GM18502 (cell line): Measurements from ENCODE around the gene NDOR1.

Source experiments
- ATAC-seq: cut with Tn5 transposase; IDR thresholded peaks from one replicate; pipeline ENCODE4 v1.9.1; 2021; ENCODE audit warnings: mild to moderate bottlenecking; ENCODE audit not compliant: unreplicated experiment, poor library complexity

Gene NDOR1

GRCh38 chr9:137218212-137218753 is 12.8 kb downstream of the NDOR1 start:
- ATAC-seq: no peak

- no peak for ATAC-seq
Observed at GRCh38 chr9:137218754-137219271, 13.3 kb downstream of the NDOR1 start.

GRCh38 chr9:137219757-137220316 is 14.3 kb downstream of the NDOR1 start:
- ATAC-seq: no peak

GRCh38 chr9:137220317-137221094 is 15.0 kb downstream of the NDOR1 start:
- ATAC-seq: no peak

GRCh38 chr9:137221095-137221505 is 15.6 kb downstream of the NDOR1 start:
- ATAC-seq: no peak

GRCh38 chr9:137221506-137222111 is 16.1 kb downstream of the NDOR1 start:
- ATAC-seq: no peak

- no peak for ATAC-seq
Observed at GRCh38 chr9:137222190-137223077, 16.9 kb downstream of the NDOR1 start, which contains the start of gene RNF208. Gene RNF208, minus strand, starts transcription at chr9:137222240. Its CDS starts 1,028 bp downstream, at chr9:137221212.

GRCh38 chr9:137223078-137223970 is 17.8 kb downstream of the NDOR1 start:
- ATAC-seq: peak; percentile 57

- ATAC-seq: no peak
Observed at GRCh38 chr9:137224830-137225694, 19.6 kb downstream of the NDOR1 start, which contains the start of gene CYSRT1. Gene CYSRT1, plus strand, starts transcription at chr9:137225174. Its CDS starts 448 bp downstream, at chr9:137225622.

GRCh38 chr9:137225699-137226331 is 20.3 kb downstream of the NDOR1 start:
- ATAC-seq: no peak

GRCh38 chr9:137226338-137227053 is 21.0 kb downstream of the NDOR1 start:
- ATAC-seq: no peak

- ATAC-seq: no peak
Observed at GRCh38 chr9:137227054-137227852, 21.8 kb downstream of the NDOR1 start, which contains the start of gene RNF224. Gene RNF224, plus strand, starts transcription at chr9:137227502. Its CDS starts 834 bp downstream, at chr9:137228336.

GRCh38 chr9:137227853-137228505 is 22.5 kb downstream of the NDOR1 start:
- no peak for ATAC-seq

GRCh38 chr9:137228506-137228967 is 23.0 kb downstream of the NDOR1 start:
- ATAC-seq: no peak
